Colon (tissue), 2 donors: ENCODE measurements around the gene PSMC6.

ENCODE experiments used
- FAIRE-seq: peaks from 2 replicates; lab custom pipeline; 2012; peaks lifted over from hg19 to GRCh38; lab: Jason Lieb, UNC
- donor health status: control.
- donor health status: control.

PSMC6 gene

DNA sequence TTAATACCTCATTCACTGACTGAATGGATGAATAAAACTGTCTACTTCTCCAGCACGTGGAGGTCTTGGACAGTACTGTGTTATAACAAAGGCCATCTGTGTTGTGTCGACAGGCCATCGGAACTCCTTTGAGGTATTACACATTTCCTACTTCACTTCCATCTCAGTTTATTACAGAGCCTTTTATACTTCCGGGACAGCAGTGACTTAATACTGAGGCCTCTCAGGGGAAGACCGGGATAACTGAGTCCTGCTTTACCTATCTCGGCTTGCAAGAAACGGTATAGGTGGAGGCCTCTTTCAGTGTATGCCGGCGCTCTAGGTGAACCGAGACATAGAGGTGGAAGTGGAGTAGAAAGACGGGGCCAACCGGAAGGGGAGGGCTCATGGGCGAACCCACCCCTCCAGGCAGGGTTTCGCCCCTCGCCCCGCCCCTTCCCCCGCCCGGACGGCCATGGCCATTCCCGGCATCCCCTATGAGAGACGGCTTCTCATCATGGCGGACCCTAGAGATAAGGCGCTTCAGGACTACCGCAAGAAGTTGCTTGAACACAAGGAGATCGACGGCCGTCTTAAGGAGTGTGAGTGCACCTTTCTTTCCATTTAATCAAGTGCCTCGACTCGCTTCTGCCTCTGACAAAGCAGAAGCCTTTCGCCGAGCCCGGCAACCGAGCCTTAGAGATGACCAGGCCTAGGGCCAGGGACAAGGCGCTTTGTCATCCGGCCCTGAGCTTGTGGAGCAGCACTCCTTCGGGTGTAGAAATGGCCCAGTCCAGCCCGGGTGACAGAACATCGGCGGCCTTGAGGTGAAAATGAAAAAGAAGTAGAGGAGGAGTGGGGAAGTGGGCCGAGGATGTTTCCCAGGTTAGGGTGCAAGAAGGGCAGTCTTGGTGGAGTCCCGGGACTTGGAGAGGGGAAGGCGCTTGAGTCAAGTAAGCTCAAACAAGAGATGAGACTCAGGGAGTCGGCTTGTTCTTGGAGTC is at the start of gene PSMC6:
Gene PSMC6, plus strand, starts transcription at position 477 of the 983 bp plus-strand sequence. Its CDS starts 20 bp downstream, at position 497.
- no peak for FAIRE-seq

DNA sequence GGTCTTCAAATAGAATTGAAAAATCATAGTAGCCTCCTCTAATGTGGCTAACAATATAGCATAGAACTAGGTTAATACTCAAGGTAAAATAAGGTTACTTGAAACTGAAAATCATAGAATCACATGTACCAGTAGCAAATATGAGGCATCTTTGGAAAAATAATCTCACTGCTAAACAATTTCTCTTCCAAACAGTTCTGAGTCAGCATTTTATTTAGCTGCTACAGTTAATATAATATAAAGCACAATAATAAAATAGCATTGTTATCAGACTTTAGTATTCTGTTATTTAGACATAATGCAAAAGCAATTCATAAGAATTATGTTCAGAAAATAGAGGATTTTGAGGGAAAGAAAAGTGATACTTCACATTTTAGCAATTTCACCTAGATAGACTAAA is 46.7 kb upstream of the PSMC6 start:
- no peak for FAIRE-seq

DNA sequence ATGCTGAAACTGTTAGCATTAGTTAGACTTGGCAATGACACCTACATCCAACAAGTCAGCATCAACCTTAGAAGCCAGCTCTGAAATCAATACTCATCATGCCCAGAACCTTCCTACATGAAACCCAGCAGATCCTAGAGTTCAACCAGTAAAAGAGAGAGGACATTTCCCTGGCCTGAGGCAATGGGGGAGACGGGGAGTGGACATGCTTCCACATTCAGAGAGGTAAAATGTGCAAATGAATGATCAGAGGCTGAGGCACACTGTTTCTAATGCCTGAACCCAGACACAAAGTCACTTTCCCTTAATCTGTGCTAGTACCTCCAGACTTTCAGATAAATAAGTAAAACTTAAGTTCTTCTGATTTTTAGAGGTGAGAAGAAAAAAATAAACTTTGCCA is 46.2 kb upstream of the PSMC6 start:
- FAIRE-seq = no peak

DNA sequence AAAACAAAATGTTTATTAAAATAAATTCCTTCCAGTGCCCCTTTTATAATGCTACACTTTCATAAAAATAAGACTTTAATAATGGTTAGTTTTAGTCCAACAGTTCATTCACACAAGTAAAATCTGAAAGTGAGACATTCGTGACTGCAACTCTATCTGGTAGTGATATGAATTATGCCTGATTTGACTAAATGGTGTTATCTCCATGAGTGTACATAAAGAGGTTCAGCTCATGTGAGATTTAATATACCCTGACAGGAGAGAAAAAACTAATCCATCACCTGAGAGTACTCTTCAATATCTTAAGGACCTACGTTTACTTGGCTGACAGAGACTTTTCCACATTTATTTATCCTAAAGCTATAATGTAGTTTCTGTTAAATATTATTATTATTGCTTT is 45.7 kb upstream of the PSMC6 start:
- no peak for FAIRE-seq

DNA sequence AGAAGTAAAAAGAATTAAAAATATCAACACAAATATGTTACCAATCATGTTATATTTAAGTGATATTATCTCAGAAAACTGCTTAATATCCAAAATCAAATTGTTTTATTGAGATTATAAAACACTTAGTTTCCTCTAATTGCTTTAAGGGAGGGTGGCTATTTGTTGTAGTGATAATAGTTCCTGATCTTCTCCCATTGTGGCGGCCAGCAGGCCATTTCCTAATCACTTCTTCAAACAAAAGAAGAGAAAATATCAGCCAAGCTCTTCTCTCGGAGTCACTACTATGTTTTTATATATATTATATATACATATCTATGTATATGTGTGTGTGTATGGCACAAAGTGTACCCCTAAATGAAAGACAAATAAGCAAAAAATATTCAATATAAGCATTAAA is 43.1 kb upstream of the PSMC6 start:
- FAIRE-seq = no peak

DNA sequence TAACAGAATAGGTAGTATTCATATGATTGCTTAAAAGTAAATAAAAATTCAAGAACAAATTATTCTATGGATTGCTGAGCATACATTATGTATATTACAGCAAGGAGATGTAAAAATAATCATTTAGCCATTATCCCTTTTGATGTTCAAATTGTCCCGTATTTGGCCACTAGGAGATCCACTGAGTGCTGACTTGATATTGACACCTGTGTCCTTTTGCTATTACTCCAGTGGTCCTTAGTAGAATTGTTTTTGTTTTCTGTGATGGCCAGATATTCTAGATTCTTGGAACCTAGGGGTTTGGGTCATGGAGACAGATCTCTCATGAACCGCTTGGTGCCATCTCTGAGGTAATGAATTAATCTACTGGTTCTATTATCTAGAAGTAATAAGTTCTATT is 28.4 kb upstream of the PSMC6 start:
- FAIRE-seq = no peak

DNA sequence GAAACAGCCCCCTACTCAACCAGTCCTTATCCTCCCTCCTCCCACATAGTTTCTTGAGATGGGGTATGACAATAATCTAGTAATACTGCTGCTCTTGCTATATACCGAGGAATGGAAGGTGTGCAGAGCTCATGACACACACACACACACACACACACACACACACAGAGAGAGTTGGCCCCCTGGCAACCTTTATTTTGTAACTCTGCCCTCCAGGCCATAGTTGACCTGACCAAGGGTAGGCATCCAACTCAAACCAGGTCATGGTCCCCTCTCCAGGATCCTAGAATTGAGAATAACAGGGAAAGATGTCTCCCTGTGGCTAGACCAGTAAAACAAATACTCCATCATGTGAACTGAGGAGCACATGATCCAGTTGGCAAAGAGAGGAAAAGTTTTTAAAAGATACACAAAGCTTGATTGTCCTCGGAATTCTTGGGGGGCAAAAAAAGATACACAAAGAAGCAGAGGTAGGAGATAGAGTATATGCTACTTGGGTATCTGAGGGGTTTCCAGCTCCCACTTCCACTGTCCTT is 22.9 kb upstream of the PSMC6 start:
- no peak for FAIRE-seq

- no peak for FAIRE-seq
Observed at GRCh38 chr14:52686176-52686575, 20.8 kb upstream of the PSMC6 start.

GRCh38 chr14:52690983-52691760 is 15.8 kb upstream of the PSMC6 start:
- no peak for FAIRE-seq

- FAIRE-seq = no peak
Observed at GRCh38 chr14:52692248-52692962, 14.6 kb upstream of the PSMC6 start.

GRCh38 chr14:52693036-52693435 is 14.0 kb upstream of the PSMC6 start:
- FAIRE-seq = no peak

- no peak for FAIRE-seq
Observed at GRCh38 chr14:52693532-52693931, 13.5 kb upstream of the PSMC6 start.

GRCh38 chr14:52694761-52695480 is 12.1 kb upstream of the PSMC6 start:
- no peak for FAIRE-seq

DNA sequence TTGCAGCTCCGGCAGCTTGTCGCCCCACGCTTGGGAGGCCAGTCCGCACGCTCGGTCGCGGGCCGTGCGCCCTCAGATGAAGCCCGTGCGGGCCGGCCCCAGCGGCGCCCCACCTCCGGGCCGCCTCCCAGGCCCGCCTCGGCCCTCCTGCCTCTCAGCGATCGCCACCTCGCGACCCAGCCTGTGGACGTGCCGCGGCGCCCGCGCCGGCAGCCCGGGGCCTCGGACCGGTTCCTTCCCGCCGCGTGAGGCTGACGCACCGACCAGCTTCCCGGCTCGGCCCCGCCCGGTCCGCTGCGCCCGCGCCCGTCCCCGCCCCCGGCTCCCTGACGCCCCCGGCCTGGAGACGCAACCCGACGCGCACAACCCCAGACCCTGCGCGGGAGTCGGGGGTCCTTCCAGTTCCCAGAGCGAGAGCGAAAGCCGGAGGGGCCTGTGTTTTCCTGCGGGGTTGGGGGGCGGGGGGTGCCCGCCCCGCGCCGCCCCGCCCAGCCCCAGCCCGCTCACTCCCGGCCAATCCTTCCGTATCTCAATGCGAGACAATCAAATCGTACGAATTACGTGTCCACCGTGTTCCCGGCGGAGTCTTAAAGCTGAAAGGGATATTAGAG is 11.4 kb upstream of the PSMC6 start, which contains the start of gene ERO1A:
Gene ERO1A, minus strand, starts transcription at position 78 of the 611 bp plus-strand sequence. Its CDS starts 77 bp downstream, at position 1.
- FAIRE-seq = no peak

DNA sequence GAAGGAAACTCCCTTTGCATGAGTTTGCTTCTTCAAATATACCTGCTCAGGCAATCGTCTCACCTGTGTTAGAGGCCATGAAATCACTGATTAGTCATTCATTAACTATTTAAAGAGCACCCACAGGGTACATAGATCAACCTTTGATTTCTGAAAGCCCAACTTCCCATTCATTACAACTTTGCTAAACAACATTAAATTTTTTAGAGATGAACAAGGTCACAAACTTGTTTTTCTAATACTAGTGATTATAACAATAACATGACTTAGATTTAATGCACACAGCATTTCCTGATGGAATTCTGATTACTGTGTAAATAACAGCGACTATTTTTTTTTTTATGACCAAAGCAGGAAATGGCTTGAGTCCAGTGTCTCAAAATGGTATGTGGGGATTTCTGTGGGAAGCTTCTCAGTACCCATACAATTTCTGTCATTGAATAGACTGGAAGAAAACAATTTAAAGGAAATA is 6.3 kb upstream of the PSMC6 start:
- no peak for FAIRE-seq

GRCh38 chr14:52701223-52701622 is 5.8 kb upstream of the PSMC6 start:
- no peak for FAIRE-seq

DNA sequence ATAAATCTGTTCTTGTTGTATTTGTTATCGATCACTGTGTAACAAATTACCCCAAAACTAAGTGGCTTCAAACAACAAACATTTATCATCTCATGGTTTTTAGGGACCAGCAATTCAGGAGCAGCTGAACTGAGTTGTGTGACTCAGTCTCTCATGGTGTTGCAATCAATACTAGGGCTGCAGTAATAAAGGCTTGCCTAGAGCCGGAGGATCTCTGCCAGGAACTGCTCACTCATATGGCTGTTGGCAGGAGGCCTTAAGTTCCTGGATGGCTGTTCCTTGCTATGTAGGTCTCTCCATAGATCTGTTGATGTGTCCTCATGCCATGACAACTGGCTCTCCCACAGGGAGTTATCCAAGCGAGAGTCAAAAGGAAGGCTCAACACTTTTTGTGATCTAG is 3.8 kb upstream of the PSMC6 start:
- no peak for FAIRE-seq

DNA sequence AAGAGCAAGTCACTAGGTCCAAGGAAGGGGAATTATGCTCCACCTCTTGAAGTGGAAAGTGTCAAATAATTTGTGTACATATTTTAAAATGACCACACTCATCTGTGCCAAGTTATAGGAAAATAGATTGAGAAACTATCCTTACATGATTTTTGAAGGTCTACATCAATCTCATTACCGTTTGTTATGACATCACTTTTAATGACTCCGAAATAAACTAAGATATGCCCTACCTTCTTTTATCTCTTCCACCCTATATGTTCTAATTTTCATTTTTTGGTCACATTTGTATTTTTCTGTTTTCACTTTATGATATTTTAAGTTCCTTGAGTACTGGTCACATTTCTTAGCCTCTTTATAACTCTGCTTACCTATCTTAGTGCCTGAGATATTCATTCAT is 3.3 kb upstream of the PSMC6 start:
- FAIRE-seq = no peak

- no peak for FAIRE-seq
Observed at GRCh38 chr14:52706286-52706685, 714 bp upstream of the PSMC6 start.

- no peak for FAIRE-seq
Observed at GRCh38 chr14:52711666-52712065, 4.7 kb downstream of the PSMC6 start.

DNA sequence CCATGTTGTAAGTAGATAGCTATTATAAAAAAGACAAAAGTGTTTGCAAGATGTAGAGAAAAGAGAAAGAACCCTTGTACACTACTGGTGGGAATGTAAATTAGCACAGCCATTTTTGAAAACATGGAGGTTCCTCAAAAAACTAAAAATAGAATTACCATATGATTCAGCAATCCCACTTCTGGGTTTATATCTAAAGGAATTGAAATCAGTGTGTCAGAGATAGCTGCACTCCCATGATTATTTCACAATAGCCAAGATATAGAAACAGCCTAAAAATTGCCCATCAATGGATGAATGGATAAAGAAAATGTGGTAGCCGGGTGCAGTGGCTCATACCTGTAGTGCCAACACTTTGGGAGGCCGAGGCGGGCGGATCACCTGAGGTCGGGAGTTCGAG is 9.2 kb downstream of the PSMC6 start:
- FAIRE-seq = no peak
